Cardiac muscle cell (in vitro differentiated cells and primary cell): Measurements from ENCODE around the gene UROD. TPM values are rescaled to one million over a fixed set of nuclear protein-coding genes. Genes with fewer than 3 reads are reported as not detected.
"Not testable (repeated sequence)": the region's sequence is repeated elsewhere in the genome, so short reads cannot be mapped to it uniquely, and the experiment has no call there.

Source experiments
- DNase-seq, 2 donors: peaks; one replicate each; pipeline versions ENCODE4 v3.0.0 to v3.0.0-alpha.2; 2010 to 2017; ENCODE audit warnings: low read depth in 1 of 2, low spot score in 1 of 2
- H3K27ac ChIP-seq: fragments of 200-600 bp; sonication (generic); 2 replicates; pipeline ENCODE4 v1.5.1; 2016
- H3K27me3 ChIP-seq: fragments of 200-600 bp; sonication (generic); 2 replicates; pipeline ENCODE4 v1.6.0; 2016; ENCODE audit warnings: control low read depth
- H3K36me3 ChIP-seq: fragments of 200-600 bp; sonication (generic); 2 replicates; pipeline ENCODE4 v1.5.1; 2016; ENCODE audit warnings: control low read depth
- H3K4me1 ChIP-seq: fragments of 200-600 bp; sonication (generic); 2 replicates; pipeline ENCODE4 v1.8.1; 2017; ENCODE audit warnings: low read depth, mild to moderate bottlenecking, mixed run types
- H3K4me3 ChIP-seq: fragments of 200-600 bp; sonication (generic); 2 replicates; pipeline ENCODE4 v1.5.1; 2016; ENCODE audit warnings: mild to moderate bottlenecking
- H3K9me3 ChIP-seq: fragments of 200-600 bp; sonication (generic); 2 replicates; pipeline ENCODE4 v1.5.1; 2017; ENCODE audit warnings: low read depth, mild to moderate bottlenecking, control low read depth
- polyA plus RNA-seq: library from polyadenylated mRNA; unstranded; fragments of >200 nt; fragmentation: Nextera tagmentation; extraction: Ambion mirVana; gene quantifications from 2 replicates; pipeline ENCODE4 v1.2.1, GENCODE V29; 2016
- total RNA-seq: library from RNA; depleted of rRNA; stranded (reverse); fragments of >200 nt; gene quantifications from 2 replicates; pipeline ENCODE4 v1.2.3, GENCODE V29; 2016
- TF ChIP-seq, protein P1 (sequence below): IDR thresholded peaks from 2 replicates; pipeline ENCODE4 v1.5.1; 2012; ENCODE audit warnings: low read depth, mild to moderate bottlenecking, low read length

Gene UROD
- total and polyA plus RNA-seq, 2 experiments from 2014 or later: 110 to 237 TPM

DNA sequence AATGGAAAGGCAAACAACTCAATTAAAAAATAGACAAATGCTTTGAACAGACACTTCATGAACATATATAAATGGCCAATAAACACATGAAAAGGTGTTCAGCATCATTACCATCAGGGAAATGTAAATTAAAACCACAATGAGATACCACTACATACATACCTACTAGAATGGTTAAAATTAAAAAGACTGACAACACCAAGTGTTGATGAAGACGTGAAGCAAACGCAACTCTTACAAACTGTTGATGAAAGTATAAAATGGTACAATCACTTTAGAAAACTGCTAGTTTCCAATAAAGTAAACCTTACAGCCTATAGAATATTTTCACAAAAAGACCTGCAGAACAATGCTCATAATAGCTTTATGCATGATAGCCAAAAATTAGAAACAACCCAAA is 35.8 kb upstream of the UROD start:
- Histone ChIP-seq H3K9me3 (no peaks in the 10 kb centered on the region), H3K4me1 (no peaks in the 10 kb centered on the region), H3K4me3 (no peak overlapping the region), H3K36me3 (peaks cover 35% of the 10 kb centered on the region), H3K27me3 (no peaks in the 10 kb centered on the region), H3K27ac (no peak overlapping the region)
- no peak for DNase-seq
- TF ChIP-seq, protein P1, sequence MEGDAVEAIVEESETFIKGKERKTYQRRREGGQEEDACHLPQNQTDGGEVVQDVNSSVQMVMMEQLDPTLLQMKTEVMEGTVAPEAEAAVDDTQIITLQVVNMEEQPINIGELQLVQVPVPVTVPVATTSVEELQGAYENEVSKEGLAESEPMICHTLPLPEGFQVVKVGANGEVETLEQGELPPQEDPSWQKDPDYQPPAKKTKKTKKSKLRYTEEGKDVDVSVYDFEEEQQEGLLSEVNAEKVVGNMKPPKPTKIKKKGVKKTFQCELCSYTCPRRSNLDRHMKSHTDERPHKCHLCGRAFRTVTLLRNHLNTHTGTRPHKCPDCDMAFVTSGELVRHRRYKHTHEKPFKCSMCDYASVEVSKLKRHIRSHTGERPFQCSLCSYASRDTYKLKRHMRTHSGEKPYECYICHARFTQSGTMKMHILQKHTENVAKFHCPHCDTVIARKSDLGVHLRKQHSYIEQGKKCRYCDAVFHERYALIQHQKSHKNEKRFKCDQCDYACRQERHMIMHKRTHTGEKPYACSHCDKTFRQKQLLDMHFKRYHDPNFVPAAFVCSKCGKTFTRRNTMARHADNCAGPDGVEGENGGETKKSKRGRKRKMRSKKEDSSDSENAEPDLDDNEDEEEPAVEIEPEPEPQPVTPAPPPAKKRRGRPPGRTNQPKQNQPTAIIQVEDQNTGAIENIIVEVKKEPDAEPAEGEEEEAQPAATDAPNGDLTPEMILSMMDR: no peak

DNA sequence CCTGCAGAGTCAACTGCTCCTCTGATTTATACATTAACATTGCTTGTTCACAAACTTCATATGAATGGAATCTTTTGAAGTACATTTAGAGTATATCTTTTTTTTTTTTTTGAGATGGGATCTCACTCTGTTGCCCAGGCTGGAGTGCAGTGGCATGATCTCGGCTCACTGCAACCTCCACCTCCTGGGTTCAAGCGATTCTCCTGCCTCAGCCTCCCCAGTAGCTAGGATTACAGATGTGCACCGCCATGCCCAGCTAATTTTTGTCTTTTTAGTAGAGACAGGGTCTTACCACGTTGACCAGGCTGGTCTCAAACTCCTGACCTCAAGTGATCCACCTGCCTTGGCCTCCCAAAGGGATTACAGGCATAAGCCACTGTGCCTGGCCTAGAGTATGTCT is 34.7 kb upstream of the UROD start:
- not testable (repeated sequence) for H3K27ac ChIP-seq, H3K9me3 ChIP-seq, H3K4me3 ChIP-seq, DNase-seq, H3K27me3 ChIP-seq, H3K4me1 ChIP-seq
- peaks cover 35% of the 10 kb centered on the region for H3K36me3 ChIP-seq

DNA sequence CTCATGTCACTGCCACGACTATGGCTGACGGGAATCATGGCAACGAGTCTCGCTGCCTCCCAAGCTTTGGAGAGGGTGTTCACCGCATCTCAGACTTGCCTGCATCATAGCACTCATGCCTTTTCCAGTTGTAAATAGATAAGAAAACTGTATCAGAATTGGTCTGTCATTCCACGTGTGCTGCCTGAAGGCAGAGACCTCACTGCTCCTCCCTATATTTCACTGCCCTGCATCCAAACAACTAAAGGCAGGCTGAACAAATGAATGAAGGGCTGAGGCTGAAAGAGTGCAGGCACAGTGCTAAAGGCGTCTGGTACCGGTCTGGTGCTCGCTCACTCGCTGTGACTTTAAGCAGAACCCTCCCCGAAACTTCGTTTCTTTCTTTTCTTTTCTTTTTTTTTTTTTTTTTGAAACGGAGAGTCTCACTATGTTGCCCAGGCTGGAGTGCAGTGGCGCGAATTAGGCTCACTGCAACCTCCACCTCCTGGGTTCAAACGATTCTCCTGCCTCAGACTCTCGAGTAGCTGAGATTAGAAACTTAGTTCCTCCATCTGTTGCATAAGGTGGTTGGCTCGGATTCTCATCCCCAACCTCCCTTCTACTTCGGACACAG is 26.2 kb upstream of the UROD start:
- Histone ChIP-seq H3K36me3 (no peaks in the 10 kb centered on the region), H3K4me3 (peak overlapping the region; percentile 48), H3K27ac (peak overlapping the region; percentile 47), H3K27me3 (no peaks in the 10 kb centered on the region), H3K4me1 (peaks cover 6% of the 10 kb centered on the region), H3K9me3 (no peaks in the 10 kb centered on the region)
- DNase-seq: peak in 1 of 2 donors; percentile 9
- TF ChIP-seq, protein P1: no peak

DNA sequence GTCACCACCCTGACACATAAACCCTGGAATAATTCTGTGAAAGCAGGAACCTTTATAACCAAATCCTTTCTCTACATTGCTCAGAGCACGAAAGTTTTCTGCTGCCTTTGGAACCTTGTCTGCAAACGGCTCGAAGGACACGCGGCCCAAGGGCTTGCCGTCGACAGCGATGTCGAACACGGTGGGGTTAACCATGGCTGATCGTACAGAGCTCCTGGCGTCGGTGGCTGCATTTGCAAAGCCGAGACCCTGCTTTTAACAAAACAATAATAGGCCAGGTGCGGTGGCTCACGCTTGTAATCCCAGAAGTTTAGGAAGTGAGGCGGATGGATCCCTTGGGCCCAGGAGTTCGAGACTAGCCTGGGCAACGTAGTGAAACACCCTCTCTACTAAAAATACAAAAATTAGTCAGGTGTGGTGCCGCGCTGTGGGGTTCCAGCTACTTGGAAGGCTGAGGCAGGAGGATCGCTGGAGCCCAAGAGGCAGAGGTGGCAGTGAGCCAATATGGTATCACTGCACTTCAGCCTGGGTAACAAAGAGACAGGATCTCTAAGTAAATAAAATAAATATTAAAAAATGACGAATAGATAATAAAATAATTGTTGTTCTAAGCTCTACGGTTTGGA is 23.4 kb upstream of the UROD start:
- no peak overlapping the region for H3K4me3 ChIP-seq
- H3K27ac ChIP-seq: no peak overlapping the region
- H3K27me3 ChIP-seq: no peaks in the 10 kb centered on the region
- no peaks in the 10 kb centered on the region for H3K36me3 ChIP-seq
- TF ChIP-seq, protein P1: no peak
- peaks cover 6% of the 10 kb centered on the region for H3K4me1 ChIP-seq
- DNase-seq: no peak
- no peaks in the 10 kb centered on the region for H3K9me3 ChIP-seq

DNA sequence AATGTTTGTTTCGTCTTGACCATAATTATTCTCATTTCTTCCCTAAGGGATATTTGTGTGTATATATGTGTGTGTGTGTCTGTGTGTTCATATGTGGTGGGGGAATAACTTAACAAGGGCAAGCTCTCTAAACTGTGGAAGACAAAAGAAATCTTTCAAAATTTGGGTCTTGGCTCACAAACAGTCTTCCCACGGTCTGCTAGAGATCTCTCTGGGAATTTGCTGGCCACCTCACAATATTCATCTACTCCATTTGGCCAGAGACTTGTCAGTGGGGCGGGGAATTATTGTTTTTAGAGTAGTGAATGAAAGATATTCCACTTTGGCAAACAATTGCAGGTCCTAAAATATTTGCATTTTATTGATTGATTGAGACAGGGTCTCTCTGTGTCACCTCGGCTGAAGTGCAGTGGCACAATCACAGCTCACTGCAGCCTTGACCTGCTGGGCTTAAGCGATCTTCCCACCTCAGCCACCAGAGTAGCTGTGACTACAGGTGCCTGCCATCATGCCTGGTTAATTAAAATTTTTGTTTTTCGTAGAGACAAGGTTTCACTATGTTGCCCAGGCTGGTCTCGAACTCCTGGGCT is 17.6 kb upstream of the UROD start:
- Histone ChIP-seq H3K4me1 (no peaks in the 10 kb centered on the region), H3K27ac (no peak overlapping the region), H3K4me3 (no peak overlapping the region), H3K36me3 (no peaks in the 10 kb centered on the region), H3K9me3 (no peaks in the 10 kb centered on the region), H3K27me3 (no peaks in the 10 kb centered on the region)
- DNase-seq: no peak
- TF ChIP-seq, protein P1: no peak

DNA sequence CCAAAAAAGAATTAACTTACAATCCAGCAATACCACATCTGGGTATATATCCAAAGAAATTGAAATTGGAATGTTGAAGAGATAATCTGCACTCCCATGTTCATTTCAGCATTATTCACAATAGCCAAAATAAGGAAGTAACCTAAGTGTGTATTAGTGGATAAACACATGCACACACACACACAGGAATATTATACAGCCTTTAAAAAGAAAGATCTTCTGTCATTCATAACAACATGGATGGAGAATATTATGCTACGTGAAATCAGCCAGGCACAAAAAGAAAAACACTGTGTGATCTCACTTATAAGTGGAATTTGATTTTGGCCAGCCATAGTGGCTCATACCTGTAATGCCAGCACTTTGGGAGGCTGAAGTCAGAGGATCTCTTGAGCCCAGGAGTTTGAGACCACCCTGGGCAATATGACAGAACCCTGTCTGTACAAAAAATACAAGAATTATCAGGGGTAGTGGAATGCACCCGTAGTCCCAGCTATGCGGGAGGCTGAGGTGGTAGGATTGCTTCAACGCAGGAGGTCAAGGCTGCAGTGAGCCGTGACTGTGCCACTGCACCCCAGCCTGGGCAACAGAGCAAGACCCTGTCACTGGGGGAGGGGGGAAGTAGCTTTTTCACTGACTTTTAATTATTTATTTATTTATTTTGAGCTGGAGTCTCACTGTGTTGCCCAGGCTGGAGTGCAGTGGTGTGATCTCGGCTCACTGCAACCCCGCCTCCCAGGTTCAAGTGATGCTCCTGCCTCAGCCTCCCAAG is 16.4 kb upstream of the UROD start:
- no peak overlapping the region for H3K27ac ChIP-seq
- no peak for DNase-seq
- no peaks in the 10 kb centered on the region for H3K9me3 ChIP-seq
- no peak overlapping the region for H3K4me3 ChIP-seq
- no peaks in the 10 kb centered on the region for H3K4me1 ChIP-seq
- H3K27me3 ChIP-seq: no peaks in the 10 kb centered on the region
- no peaks in the 10 kb centered on the region for H3K36me3 ChIP-seq
- TF ChIP-seq, protein P1: no peak
